G401 (cell line): Measurements from ENCODE around the gene HRC. TPM values are rescaled to one million over a fixed set of nuclear protein-coding genes. Genes with fewer than 3 reads are reported as not detected.
"Not testable (repeated sequence)": the region's sequence is repeated elsewhere in the genome, so short reads cannot be mapped to it uniquely, and the experiment has no call there.

Experiments
- DNase-seq: peaks from one replicate; pipeline ENCODE4 v3.0.0-alpha.2; 2015; ENCODE audit warnings: low spot score
- in situ Hi-C: cut with HindIII; loops from 2 replicates; pipeline ENCODE4 v1.10.0; 2016; ENCODE audit warnings: low sequenced_read_pairs, mixed read lengths
- total RNA-seq: library from RNA; depleted of rRNA; stranded (reverse); fragments of >200 nt; shearing (Covaris generic); gene quantifications from 2 replicates; pipeline ENCODE4 v1.2.3, GENCODE V29; 2014

The HRC gene
- total RNA-seq, 1 experiment from 2014 or later: 7.2 TPM

GRCh38 chr19:49145573-49146407, 9.4 kb downstream of the HRC start:
- in situ Hi-C loops: no loop called here

GRCh38 chr19:49142866-49143335, 12.3 kb downstream of the HRC start:
- in situ Hi-C loops: no loop called here
- DNase-seq: peak; percentile 97

More at GRCh38 chr19:49145573-49146407, 9.4 kb downstream of the HRC start:
- peak; percentile 79 for DNase-seq

GRCh38 chr19:49141352-49141751, 13.8 kb downstream of the HRC start:
- in situ Hi-C loops: no loop called here
- no peak for DNase-seq

GRCh38 chr19:49140951-49141350, 14.2 kb downstream of the HRC start:
- no peak for DNase-seq
- in situ Hi-C loops: no loop called here

- in situ Hi-C loops: no loop called here
Measured at GRCh38 chr19:49136771-49137171, 18.4 kb downstream of the HRC start.

GRCh38 chr19:49135686-49136085, 19.5 kb downstream of the HRC start:
- in situ Hi-C loops: no loop called here
- DNase-seq: no peak

More at GRCh38 chr19:49136771-49137171, 18.4 kb downstream of the HRC start:
- no peak for DNase-seq

- in situ Hi-C loops: no loop called here
Measured at GRCh38 chr19:49133621-49134454, 21.4 kb downstream of the HRC start.

GRCh38 chr19:49132974-49133609, 22.1 kb downstream of the HRC start:
- DNase-seq: no peak
- in situ Hi-C loops: no loop called here

More at GRCh38 chr19:49133621-49134454, 21.4 kb downstream of the HRC start:
- no peak for DNase-seq

GRCh38 chr19:49130325-49130724, 24.9 kb downstream of the HRC start:
- in situ Hi-C loops: no loop called here
- no peak for DNase-seq

GRCh38 chr19:49129238-49129583, 26.0 kb downstream of the HRC start:
- in situ Hi-C loops: no loop called here
- no peak for DNase-seq

GRCh38 chr19:49128545-49129237, 26.5 kb downstream of the HRC start:
- no peak for DNase-seq
- in situ Hi-C loops: no loop called here

- in situ Hi-C loops: no loop called here
- DNase-seq: peak; percentile 98
Measured at GRCh38 chr19:49127674-49128544, 27.3 kb downstream of the HRC start.

GRCh38 chr19:49127225-49127624, 28.0 kb downstream of the HRC start:
- in situ Hi-C loops, DNase-seq: not testable (repeated sequence)

GRCh38 chr19:49126575-49126974, 28.6 kb downstream of the HRC start:
- in situ Hi-C loops: no loop called here
- DNase-seq: no peak

- no peak for DNase-seq
- in situ Hi-C loops: no loop called here
Measured at GRCh38 chr19:49125025-49125731, 30.0 kb downstream of the HRC start.

GRCh38 chr19:49123285-49123684, 31.9 kb downstream of the HRC start:
- DNase-seq, in situ Hi-C loops: not testable (repeated sequence)

GRCh38 chr19:49121841-49122240, 33.4 kb downstream of the HRC start:
- in situ Hi-C loops: not testable (repeated sequence)

GRCh38 chr19:49120868-49121267, 34.3 kb downstream of the HRC start:
- in situ Hi-C loops: no loop called here
- no peak for DNase-seq

More at GRCh38 chr19:49121841-49122240, 33.4 kb downstream of the HRC start:
- peak; percentile 53 for DNase-seq
